ENCODE measurements around the gene VAMP5. TPM values are rescaled to one million over a fixed set of nuclear protein-coding genes. Genes with fewer than 3 reads are reported as not detected.

Gene VAMP5
- total and polyA plus RNA-seq, 9 of the 15 experiments (the other 6 are each of a cell fraction or from before 2014, with no cell fraction given) = 0.54 to 1.9 (median 1.5) TPM; not detected in 2

DNA sequence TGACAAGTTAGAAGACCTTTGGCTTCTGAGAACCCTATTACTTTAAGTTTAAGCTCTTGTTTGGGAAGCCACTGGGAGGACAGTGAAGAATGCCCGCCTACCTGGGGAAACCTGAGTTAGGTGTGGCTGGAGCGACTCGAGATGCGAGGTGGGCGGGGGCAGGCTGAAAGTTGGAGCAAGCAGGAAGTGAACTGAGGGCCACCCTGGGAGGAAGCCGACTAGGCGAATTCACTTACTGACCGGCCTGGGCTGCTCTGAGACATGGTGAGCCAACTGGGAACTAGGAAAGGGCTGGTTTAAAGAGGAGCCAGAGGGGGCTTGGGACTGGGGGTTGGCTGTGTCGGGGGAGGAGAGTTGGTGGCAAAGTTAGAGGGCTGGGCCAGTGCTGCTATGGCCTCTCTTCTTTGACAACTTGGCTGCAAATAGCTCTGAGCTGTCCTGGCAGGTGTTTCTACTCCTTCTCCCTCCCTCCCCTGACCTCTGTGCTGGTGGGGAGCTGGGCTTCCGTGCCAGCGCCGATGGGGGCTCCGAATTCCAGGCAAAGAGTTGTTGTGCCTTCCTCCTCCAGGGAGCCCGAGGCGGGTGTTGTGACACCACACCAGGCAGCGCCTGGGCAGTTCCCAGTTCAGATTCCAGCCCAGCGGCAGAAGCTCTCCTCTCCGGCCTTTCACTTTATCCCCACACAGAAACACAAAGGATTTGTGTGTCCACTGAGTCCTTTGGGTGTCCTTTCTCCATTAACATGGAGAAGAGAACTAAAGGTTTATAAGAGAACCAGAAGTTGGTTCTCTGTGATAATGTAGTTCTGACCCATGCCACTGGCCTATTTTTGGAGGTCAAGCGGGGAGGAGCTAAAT lies 6.6 kb upstream of the VAMP5 start, which contains the start of gene VAMP8 (continued):
- TF ChIP-seq, protein P1, sequence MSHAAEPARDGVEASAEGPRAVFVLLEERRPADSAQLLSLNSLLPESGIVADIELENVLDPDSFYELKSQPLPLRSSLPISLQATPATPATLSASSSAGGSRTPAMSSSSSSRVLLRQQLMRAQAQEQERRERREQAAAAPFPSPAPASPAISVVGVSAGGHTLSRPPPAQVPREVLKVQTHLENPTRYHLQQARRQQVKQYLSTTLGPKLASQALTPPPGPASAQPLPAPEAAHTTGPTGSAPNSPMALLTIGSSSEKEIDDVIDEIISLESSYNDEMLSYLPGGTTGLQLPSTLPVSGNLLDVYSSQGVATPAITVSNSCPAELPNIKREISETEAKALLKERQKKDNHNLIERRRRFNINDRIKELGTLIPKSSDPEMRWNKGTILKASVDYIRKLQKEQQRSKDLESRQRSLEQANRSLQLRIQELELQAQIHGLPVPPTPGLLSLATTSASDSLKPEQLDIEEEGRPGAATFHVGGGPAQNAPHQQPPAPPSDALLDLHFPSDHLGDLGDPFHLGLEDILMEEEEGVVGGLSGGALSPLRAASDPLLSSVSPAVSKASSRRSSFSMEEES (CRISPR knock-in tag; IDR thresholded peaks at IDR 0.05) = no peak
- 0 out of 2 replicates have a peak, but pooled peaks have one; percentile 7 for TF ChIP-seq ZNF324 (CRISPR knock-in tag; IDR thresholded peaks at IDR 0.05)
- TF ChIP-seq XRCC4 (IDR thresholded peaks at IDR 0.05; ENCODE audit: extremely low read depth, insufficient read depth, insufficient read length) = no peak
- no peak for TF ChIP-seq COPS2 (conservative IDR thresholded peaks at IDR 0.05)
- no peak for TF ChIP-seq TFAM (CRISPR knock-in tag; conservative IDR thresholded peaks at IDR 0.05)
- TF ChIP-seq ESRRB (CRISPR knock-in tag; IDR thresholded peaks at IDR 0.05; ENCODE audit: borderline replicate concordance) = no peak
- TF ChIP-seq LEF1 (IDR thresholded peaks at IDR 0.05) = no peak
- no peak for TF ChIP-seq CHD2 (IDR thresholded peaks at IDR 0.05; ENCODE audit: low read depth, low read length)
- no peak for TF ChIP-seq SAP30 (IDR thresholded peaks at IDR 0.05; ENCODE audit: borderline replicate concordance, insufficient read depth, low read depth, low read length, poor library complexity, severe bottlenecking)
- TF ChIP-seq DACH1 (IDR thresholded peaks at IDR 0.05; ENCODE audit: partially characterized antibody) = no peak
- no peak for TF ChIP-seq ZC3H4 (CRISPR knock-in tag; IDR thresholded peaks at IDR 0.05; ENCODE audit: borderline replicate concordance)
- no peak for TF ChIP-seq WHSC1 (IDR thresholded peaks at IDR 0.05; ENCODE audit: low read length)
- no peak for TF ChIP-seq MYBL2 (IDR thresholded peaks at IDR 0.05; ENCODE audit: low read depth)
- no peak for TF ChIP-seq MYBL2 (CRISPR knock-in tag; IDR thresholded peaks at IDR 0.05; ENCODE audit: borderline replicate concordance)
- TF ChIP-seq NFIX (CRISPR knock-in tag; IDR thresholded peaks at IDR 0.05; ENCODE audit: low read depth) = no peak
- TF ChIP-seq ZBTB1 (CRISPR knock-in tag; IDR thresholded peaks at IDR 0.05; ENCODE audit: borderline replicate concordance, low read depth) = no peak
- no peak for TF ChIP-seq CHCHD3 (CRISPR knock-in tag; IDR thresholded peaks at IDR 0.05)
- no peak; the same call in 1 of the 2 replicates for TF ChIP-seq BACH1 (tag; IDR thresholded peaks at IDR 0.05)
- TF ChIP-seq IFI16 (CRISPR knock-in tag; IDR thresholded peaks at IDR 0.05) = no peak
- TF ChIP-seq, protein P2, sequence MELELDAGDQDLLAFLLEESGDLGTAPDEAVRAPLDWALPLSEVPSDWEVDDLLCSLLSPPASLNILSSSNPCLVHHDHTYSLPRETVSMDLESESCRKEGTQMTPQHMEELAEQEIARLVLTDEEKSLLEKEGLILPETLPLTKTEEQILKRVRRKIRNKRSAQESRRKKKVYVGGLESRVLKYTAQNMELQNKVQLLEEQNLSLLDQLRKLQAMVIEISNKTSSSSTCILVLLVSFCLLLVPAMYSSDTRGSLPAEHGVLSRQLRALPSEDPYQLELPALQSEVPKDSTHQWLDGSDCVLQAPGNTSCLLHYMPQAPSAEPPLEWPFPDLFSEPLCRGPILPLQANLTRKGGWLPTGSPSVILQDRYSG (tag; conservative IDR thresholded peaks at IDR 0.05; ENCODE audit: low read depth) = no peak
- TF ChIP-seq CREB1 (IDR thresholded peaks at IDR 0.05) = no peak
- no peak for TF ChIP-seq CREB1 (CRISPR knock-in tag; IDR thresholded peaks at IDR 0.05)

Data from K562 (cell line).